Kidney (tissue), 14 donors: ENCODE results near the gene PLPPR1. TPM values are rescaled to one million over a fixed set of nuclear protein-coding genes. Genes with fewer than 3 reads are reported as not detected.

Experiments used
- DNase-seq, 5 donors: peaks; one replicate each; pipeline ENCODE4 v3.0.0-alpha.2; 2013 to 2020
- FAIRE-seq: peaks from 2 replicates; lab custom pipeline; 2012; peaks lifted over from hg19 to GRCh38; lab: Jason Lieb, UNC
- H3K27ac ChIP-seq, 2 donors: one replicate each; pipeline ENCODE4 v1.7.0; 2013; ENCODE audit warnings: low read depth in 2 of 2, low read length in 2 of 2, inconsistent platforms in 1 of 2
- H3K27me3 ChIP-seq: one replicate; pipeline ENCODE4 v1.7.1; 2013; ENCODE audit warnings: low read length, inconsistent platforms; ENCODE audit not compliant: control insufficient read depth, insufficient read depth
- H3K36me3 ChIP-seq, 3 donors: one replicate each; pipeline versions ENCODE4 v1.7.0 to v1.7.1; 2013; ENCODE audit warnings: low read length in 3 of 3, control low read depth in 1 of 3, inconsistent platforms in 1 of 3; ENCODE audit not compliant: insufficient read depth in 3 of 3, control insufficient read depth in 2 of 3
- H3K4me1 ChIP-seq, 3 donors: one replicate each; pipeline versions ENCODE4 v1.7.0 to v1.7.1; 2013; ENCODE audit warnings: low read length in 3 of 3, inconsistent platforms in 1 of 3, low read depth in 1 of 3; ENCODE audit not compliant: control insufficient read depth in 2 of 3, insufficient read depth in 2 of 3
- H3K4me3 ChIP-seq, 3 donors: one replicate each; pipeline versions ENCODE4 v1.7.0 to v1.8.1; 2013; ENCODE audit warnings: low read length in 3 of 3, control low read depth in 1 of 3, inconsistent platforms in 1 of 3
- H3K9ac ChIP-seq, 3 donors: one replicate each; pipeline versions ENCODE4 v1.7.0 to v1.7.1; 2013; ENCODE audit warnings: low read length in 3 of 3, control low read depth in 1 of 3, inconsistent platforms in 1 of 3
- H3K9me3 ChIP-seq, 3 donors: one replicate each; pipeline versions ENCODE4 v1.7.0 to v1.7.1; 2013; ENCODE audit warnings: low read length in 3 of 3, control low read depth in 1 of 3, inconsistent platforms in 1 of 3; ENCODE audit not compliant: control insufficient read depth in 2 of 3, insufficient read depth in 1 of 3
- intact Hi-C: fragments of 100-400 bp; cut with DNase I; formaldehyde crosslinking; loops from one replicate; pipeline ENCODE4 v1.11.1; 2022
- polyA plus RNA-seq: library from polyadenylated mRNA; stranded (reverse); fragments of 350-450 nt; fragmentation: Illumina TruSeq; extraction: RNeasy Lipid Tissue Mini Kit (QIAGEN cat#74804); gene quantifications from one replicate; pipeline ENCODE4 v1.2.3, GENCODE V29; 2014; ENCODE audit warnings: low read depth, low replicate concordance; ENCODE audit not compliant: insufficient read depth
- total RNA-seq: library from RNA; stranded (reverse); fragmentation: NEBNext Ultra II Directional; extraction: Animal tissue kit (Norgen Biotek cat#: 25700); gene quantifications from one replicate; pipeline ENCODE4 v1.2.1, GENCODE V29; 2021
- TF ChIP-seq, protein P1 (sequence below): IDR thresholded peaks from 3 replicates; pipeline ENCODE4 v1.5.1; 2012; ENCODE audit warnings: mild to moderate bottlenecking, moderate library complexity, borderline replicate concordance; ENCODE audit not compliant: insufficient read depth; ENCODE audit errors: extremely low read depth
- donor health status: control.
- donor health status: control.
- donor health status: control.
- donor health status: control.
- donor health status: control.
- donor health status: DM: yes; HTN: yes; CAD: no.
- donor health status: Normal renal cell carcinoma (clear cell type).

PLPPR1 gene
- total and polyA plus RNA-seq, 2 donors from 2014 or later, result 0.98 to 21.6 TPM

DNA sequence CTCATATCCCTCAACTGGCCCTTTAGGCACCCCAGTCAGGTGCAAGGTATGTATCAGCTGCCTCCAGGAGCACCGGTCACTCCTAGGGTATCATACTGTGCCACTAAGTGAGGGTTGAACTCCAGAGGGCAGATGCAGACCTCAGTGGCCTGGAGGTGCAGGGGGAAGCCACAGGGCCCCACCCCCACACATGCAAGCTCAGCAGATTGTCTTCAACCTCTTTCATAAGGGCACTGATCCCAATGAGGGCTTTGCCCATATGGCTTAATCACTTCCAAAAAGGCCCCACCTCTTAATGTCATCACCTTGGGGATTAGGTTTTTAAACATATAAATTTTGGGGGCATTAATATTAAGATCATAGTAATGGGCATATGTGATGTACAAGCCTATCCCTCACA, 328.1 kb downstream of the PLPPR1 start:
- no peak for FAIRE-seq

DNA sequence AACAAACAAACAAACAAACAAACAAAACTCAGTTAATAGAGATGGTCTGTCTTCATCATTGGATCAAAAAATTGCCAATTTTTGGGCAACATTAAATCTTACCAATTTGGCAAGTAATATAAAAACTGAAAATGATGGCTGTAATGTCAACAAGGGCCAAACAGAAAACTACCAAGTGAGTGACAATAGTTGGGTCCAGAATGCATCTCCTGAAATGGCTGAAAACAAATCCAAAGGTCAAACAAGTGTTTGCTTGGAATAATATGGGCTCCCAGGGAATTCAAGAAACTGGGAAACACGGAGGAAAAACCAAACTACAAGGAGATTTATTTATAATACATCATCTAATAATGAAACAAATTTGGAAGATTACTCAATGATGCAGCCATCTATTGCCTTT, 331.2 kb downstream of the PLPPR1 start:
- Histone ChIP-seq H3K4me3 (no peak overlapping the region), H3K9ac (no peak overlapping the region), H3K4me1 (no peaks in the 10 kb centered on the region), H3K27ac (no peak overlapping the region), H3K36me3 (no peaks in the 10 kb centered on the region), H3K9me3 (no peaks in the 10 kb centered on the region), H3K27me3 (no peaks in the 10 kb centered on the region)
- DNase-seq, result no peak
- TF ChIP-seq, protein P1, sequence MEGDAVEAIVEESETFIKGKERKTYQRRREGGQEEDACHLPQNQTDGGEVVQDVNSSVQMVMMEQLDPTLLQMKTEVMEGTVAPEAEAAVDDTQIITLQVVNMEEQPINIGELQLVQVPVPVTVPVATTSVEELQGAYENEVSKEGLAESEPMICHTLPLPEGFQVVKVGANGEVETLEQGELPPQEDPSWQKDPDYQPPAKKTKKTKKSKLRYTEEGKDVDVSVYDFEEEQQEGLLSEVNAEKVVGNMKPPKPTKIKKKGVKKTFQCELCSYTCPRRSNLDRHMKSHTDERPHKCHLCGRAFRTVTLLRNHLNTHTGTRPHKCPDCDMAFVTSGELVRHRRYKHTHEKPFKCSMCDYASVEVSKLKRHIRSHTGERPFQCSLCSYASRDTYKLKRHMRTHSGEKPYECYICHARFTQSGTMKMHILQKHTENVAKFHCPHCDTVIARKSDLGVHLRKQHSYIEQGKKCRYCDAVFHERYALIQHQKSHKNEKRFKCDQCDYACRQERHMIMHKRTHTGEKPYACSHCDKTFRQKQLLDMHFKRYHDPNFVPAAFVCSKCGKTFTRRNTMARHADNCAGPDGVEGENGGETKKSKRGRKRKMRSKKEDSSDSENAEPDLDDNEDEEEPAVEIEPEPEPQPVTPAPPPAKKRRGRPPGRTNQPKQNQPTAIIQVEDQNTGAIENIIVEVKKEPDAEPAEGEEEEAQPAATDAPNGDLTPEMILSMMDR, result no peak
- no peak for FAIRE-seq
- intact Hi-C loops, result no loop called here

More for the DNA sequence above, 328.1 kb downstream of the PLPPR1 start:
- DNase-seq, result no peak
- TF ChIP-seq, protein P1, result no peak
- H3K4me3 ChIP-seq, result no peak overlapping the region
- no peaks in the 10 kb centered on the region for H3K4me1 ChIP-seq
- no peak overlapping the region for H3K27ac ChIP-seq
- intact Hi-C loops, result no loop called here
- no peaks in the 10 kb centered on the region for H3K27me3 ChIP-seq
- H3K36me3 ChIP-seq, result no peaks in the 10 kb centered on the region
- H3K9me3 ChIP-seq, result no peaks in the 10 kb centered on the region
- no peak overlapping the region for H3K9ac ChIP-seq

DNA sequence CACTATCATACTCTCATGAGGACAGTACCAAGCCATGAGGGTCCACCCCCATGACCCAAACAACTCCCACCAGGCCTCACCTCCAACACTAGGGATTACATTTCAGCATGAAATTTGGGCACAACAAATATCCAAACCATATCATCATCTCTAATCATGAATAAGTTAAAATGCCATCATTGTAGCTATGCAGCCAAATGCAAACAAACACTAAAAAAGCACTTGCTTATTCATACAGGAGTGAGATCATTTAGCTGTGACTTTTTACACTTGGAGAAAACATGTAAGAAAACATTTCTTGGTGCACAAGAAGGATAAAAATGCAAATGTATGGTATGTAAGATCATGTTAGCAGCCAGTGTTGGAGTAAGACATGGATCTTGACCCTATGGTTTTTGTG, 332.1 kb downstream of the PLPPR1 start:
- H3K27me3 ChIP-seq, result no peaks in the 10 kb centered on the region
- intact Hi-C loops, result no loop called here
- FAIRE-seq (no peak), DNase-seq (no peak)
- H3K4me1 ChIP-seq, result no peaks in the 10 kb centered on the region
- no peak overlapping the region for H3K9ac ChIP-seq
- H3K27ac ChIP-seq, result no peak overlapping the region
- no peak overlapping the region for H3K4me3 ChIP-seq
- TF ChIP-seq, protein P1, result no peak
- H3K9me3 ChIP-seq, result no peaks in the 10 kb centered on the region
- no peaks in the 10 kb centered on the region for H3K36me3 ChIP-seq

DNA sequence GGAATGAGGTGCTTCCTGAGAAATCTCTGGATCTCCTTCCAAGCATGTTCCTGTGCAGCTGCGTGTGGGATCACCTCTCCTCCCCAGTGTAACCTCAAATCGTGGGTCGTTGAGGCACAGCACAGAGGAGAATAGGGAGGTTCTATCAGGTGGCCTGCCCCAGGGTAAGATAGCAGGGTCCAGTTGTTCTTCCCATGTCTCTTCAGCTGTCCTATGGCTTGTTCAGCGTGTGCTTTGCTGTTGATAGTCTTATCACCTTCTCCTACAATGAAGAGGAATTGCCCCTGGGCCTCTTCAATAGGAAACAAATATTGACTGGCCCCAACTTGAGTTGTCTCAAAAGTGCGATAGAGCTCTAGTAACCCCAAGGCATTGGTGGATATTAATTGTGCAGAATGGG, 333.9 kb downstream of the PLPPR1 start:
- Histone ChIP-seq H3K36me3 (no peaks in the 10 kb centered on the region), H3K4me3 (no peak overlapping the region), H3K27me3 (no peaks in the 10 kb centered on the region), H3K27ac (no peak overlapping the region), H3K9me3 (no peaks in the 10 kb centered on the region), H3K4me1 (no peaks in the 10 kb centered on the region), H3K9ac (no peak overlapping the region)
- DNase-seq (no peak), FAIRE-seq (no peak)
- TF ChIP-seq, protein P1, result no peak
- intact Hi-C loops, result no loop called here
